NCI-H510A (cell line): ENCODE data around the gene FAAP100.

Experiments
- DNase-seq: peaks from one replicate; lab custom pipeline; 2025; lab: John Stamatoyannopoulos, UW

FAAP100 gene

DNA sequence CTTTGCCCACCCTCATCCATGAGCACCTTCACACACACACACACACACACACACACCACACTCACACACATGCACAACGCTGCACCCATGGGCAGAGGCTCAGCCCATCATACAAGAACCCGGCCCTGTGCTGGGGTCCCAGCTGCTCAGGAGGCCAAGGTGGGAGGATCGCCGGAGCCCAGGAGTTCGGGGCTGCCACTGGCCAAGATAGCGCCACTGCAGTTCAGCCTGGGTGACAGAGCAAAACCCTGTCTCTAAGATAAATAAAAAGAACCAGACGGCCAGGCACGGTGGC, 27.3 kb downstream of the FAAP100 start:
- DNase-seq: no peak

DNA sequence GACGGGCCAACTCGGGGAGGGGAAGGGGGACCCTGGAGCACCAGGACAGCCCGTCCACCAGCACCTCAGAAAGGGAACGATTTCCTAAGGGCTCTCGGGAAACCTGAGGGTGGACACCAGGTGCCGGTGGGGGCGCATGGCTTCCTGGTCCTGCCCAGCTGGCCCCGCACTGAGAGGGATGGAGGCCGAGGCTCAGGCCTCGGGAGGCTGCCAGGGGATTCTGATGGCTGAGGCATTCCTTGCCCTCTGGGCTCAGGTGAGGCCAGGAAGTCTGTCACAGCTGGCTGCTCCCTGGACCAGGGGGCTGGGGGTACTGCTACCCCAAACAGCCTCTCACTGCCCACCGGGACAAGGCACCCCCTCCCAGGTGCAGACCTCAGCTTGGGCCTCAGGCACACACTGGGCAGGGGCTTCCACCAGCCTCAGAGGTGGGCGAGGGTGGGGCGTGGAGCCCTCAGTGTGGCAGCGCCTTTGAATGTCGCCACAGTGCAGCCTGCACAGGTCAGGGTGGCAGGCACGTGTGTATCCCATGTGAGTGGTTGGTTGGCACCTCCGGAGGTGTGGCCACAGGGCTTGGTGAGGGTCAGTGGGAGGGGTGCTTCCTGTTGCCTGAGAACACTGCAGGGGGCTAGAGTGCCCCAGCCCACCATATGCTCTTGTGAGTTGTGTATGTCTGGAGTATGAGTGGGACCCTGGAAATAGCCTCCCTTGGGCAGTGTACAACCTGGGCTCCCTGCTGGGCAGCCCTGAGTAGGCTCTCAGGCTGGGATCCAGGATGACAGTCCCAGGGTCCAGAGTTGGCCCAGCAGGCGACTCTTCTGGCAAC, 27.9 kb downstream of the FAAP100 start:
- no peak for DNase-seq

DNA sequence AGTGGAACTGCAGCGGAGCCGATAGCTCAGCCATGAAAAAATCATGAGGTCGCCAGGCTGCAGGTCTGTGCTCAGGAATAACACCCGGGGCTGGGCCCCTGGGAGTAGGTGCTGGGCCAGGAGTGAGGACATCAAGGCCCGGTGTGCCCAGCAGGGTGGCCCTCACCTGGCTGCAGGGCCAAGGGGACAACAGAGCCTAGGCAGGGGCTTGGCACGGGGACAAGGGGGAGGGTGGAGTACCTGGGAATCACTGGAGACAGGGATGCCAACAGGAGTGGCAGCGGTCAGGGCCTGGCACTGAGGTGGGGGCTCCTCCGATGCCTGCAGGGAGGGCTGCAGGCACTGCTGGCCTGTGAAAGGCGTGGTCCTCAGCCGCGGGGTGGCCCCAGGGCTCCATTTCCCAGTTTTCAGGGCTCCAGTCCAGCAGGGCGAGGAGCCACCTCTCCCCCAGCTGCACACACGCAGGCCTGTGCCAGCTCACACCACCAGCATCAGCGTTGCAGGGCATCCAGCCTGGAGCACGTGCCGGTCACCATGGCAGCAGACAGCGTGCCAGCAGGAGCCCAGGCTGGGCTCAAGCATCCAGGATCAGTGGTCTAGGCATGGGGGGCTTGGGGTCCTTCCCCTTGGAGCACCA, 28.6 kb downstream of the FAAP100 start:
- no peak for DNase-seq

DNA sequence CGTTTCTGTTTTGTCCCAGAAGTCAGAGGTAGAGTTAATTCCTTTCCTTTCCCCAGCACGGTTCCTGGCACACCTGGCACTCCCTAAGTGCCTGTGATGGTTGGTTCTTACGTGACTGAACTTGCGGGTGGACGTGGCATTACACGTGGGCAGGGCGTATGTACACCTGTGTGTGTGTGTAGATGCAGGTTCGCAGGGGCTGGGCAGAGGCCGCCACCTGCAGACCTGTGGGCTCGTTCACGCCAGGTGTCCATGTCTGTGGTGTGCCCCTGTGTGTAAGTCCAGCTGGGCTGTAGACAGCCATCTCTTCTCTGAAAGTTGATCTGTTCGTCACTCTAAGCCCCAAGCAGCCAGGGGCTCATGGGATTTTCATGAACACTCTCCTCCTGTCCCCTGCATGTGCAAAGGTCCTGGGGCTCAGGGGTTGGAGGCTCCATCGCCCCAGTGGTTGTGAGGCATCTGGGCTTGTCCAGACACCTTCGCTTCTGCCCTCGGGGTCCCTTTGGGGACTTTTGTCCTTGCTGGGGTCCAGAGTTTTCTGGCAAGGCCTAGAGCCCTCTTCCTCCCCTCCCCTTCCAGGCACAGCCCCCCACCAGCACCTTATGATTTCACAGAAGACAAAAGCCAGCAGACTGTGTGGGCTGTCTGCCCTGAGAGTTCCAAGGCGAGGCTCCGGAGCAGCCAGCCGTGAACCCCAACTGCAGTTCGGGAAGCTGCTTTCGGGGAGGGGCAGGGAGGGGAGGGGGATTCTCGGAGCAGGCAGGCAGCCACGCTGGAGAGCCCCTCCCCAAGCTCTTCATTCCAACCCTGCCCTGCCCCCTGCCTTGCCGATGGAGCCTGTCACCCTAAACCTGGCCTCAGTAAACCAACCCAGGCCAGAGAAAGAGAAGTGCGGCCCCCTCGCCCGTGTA, 29.4 kb downstream of the FAAP100 start:
- no peak for DNase-seq

DNA sequence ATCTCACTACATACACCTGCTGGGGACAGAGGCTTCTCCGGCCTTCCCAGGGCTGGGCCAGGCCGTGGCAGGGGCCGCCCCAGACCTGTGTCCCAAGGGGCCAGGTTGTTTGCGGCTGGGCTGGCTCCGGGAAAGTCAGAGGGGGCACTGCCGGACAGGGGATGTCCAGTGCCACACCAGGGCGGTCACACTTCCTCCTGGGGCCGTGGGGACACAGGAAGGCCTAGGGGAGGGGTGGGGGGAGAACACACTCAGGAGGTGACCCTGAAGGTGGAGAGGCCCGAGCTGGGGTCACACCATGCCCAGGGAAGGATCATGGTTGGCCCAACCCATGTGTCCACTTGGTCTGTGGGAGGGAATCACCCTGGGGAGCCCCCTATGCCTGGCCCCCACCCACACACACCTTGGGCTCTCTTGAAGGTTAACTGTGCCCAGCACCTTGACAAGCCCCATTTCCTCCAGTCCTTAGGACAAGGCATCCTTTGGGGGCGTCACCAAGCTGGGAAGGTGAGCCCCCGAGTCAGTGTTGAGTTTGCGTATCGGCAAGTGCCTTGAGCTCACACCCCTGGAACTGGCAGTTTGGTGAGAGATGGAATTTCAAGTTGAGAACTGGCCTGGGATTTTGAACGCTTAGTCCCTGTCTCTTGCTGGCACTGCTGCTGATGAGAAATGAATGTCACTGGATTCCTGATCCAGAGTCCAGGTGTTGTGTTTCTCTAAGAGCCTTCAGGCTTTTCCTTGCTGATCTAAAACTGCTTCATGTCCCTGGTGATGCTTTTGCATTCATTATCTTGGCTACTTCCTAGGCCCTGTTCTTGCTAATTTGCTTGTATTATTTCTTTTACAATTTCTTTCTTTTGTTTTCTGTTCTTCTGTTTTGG, 31.9 kb downstream of the FAAP100 start:
- no peak for DNase-seq

DNA sequence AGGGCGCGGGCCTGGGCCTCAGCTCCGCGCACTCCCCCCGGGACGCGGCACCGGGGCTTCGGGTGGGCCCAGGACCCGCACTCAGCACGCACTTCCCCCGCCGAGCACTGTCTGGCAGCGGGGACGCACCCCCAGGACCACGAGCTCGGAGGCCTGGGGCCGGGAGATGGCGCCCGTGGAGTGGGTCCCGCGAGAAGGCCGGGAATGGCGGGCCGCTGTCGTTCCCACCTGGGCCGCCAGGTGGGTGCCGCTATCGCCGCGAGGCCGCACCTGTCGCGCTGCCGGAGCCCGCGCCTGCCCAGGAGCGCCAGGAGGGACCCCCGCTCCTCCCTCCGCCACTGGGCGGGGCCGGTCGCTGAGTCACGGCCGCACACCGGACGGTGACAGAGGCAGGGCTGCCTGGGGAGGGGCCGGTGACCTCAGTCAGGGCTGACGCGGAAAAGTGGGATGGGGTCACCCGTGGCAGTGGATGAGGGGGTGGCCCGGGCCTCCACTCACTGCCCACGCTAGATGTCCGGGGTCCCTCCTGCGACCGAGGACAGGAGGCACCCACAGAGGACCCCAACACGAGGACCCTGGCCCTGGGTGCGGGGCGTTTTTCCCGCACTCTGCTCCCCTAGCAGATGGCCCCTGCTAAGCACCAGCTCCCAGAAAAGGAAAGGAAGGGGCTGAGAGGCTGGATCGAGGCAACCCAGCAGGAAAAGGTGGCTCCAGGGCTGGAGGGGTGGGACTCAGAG, 32.7 kb downstream of the FAAP100 start:
- no peak for DNase-seq

DNA sequence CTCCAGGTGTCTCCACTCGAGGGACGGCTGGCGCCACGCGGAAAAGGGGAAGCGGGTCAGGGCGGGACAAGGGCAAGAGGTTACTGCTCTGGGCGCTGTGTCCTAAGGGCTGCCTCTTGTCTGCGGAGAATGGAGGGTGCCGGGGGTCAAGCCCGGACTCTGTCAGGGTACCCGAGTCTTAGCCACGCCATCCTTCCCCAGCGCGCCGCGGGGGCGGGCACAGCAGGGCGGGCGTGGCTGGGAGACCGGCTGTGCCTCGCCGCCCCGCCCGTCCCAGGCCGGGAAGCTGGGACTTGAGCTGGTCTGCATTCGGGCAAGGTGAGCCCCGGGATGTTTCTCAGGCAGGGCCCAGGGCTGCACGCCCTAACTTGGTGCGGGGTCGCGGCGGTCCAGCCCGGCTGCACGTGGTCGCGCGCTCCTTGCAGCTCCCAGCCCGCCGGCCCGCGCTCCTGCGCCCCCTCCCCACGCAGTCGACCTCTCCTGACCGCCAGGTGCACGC, 33.3 kb downstream of the FAAP100 start:
- peak; percentile 61 for DNase-seq

DNA sequence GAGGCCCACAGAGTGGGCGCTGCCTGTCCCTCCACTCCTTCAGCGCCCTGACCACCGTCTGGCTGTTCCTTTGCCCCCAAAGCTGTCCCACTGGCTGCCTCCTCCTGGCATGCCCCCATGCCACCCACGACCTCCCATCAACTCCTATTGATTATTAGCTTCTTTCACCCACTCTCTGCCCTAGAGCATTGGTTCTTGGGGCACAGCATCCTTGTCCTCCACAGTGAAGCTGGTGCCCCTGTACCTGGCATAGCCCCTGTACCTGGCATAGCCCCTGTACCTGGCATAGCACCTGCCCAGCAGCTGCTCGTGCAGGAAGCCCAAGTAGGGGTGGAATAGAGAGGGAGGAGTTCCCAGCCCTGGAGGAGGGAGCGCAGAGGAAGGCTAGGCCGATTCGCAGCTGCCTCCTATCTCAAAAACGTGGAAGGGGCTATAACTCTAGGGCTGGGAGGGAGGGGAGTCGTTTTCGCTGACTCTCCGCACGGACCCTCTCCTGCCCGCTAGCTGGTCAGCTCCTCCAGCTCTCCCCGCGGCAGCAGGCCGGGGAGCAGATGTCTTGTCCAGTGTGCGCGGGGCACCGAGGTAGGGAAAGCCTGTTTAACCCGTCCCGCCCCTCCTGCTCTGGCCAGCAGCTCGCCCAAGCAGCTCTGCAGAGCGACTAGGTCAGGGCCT, 33.9 kb downstream of the FAAP100 start:
- DNase-seq: peak; percentile 74

DNA sequence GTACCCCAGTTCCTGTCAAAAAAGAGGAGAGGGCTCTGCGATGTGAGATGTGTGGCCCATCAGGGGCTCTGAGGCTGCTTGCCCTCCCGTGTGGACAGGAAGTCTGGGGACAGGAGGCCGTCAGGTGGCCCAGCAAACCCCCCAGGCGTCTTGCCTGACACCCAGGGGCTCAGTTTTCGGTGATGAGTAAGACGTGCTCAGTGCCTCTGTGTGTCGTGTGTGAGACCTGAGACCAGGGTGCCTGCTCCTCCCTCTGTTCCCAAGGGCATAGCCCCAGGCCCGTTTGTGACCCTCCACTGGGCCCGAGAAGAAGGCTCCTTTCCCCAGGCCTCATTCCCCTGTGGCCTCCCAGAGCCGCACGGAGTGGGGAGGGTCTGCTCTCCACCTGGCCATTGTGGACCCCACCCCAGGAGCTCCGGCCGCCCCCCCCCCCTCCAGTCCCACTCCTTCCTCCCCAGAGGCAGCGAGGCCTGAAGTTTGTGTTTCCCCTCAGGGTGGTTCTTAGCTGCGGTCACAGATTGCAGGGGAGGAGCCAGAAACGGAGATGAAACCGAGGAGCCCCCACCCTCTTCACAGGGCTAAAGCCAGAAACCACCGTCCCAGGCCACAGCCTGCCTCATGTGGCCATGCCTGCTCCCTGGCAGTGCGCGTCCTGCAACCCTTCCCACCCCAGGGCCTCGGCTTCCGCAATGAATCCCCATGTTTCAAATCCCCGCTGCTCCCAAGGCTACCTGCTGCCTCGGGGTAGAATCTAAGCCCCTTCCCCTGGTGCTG, 34.6 kb downstream of the FAAP100 start:
- DNase-seq: no peak

DNA sequence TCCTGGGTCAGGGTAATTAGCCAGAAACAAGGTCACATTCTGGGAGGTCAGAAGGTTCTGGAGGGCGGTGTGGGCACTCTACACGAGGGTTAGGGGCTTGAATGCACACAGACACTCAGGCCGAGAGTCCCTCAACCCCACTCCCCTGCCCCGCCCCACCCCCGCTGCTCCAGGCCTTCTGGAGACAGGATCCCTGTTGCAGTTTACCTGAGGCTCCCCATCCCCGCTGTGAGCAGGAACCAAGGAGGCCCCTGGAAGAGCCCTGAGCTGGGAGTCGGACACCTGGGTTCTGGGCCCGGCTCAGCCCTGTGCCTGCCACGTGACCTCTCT, 35.2 kb downstream of the FAAP100 start:
- DNase-seq: no peak

DNA sequence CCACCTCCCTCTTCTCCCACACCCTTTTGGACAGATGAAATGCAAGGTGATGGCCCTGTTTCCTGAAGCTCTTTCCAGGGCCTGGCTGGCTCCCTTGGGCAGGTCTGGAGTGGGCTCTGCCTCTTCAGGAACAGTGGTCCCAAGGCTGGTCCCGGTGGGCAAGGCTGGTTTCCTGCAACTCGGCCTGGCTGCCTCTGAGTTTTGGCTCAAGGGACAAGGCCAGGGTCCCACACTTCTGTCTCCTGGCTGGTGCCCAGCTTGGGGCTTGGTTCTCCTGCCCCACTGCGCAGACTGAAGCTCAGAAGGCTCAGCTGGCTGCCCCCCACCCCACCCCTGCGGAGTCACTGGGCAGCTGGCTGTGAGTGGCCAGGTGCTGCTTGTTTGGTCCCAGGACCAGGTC, 35.7 kb downstream of the FAAP100 start:
- no peak for DNase-seq

DNA sequence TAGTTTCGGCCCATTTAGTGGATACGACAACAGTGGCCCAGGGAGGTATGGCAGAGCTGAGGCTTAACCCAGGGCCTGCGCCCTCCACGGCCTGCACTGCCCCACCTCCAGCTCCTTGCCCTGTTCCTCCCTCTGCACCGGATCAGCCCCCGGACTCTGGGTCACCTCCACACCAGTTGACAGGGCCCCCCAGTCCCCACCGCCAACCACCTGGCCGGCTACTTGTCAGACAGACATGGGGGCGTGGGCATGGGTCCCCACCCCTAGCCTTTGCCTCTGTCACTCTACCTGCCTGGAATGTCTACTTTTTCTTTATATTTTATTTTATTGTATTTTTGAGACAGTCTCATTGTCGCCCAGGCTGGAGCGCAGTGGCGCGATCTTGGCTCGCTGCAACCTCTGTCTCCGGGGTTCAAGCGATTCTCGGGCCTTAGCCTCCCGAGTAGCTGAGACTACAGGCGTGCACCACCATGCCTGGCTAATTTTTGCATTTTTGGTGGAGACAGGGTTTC, 36.6 kb downstream of the FAAP100 start:
- no peak for DNase-seq

DNA sequence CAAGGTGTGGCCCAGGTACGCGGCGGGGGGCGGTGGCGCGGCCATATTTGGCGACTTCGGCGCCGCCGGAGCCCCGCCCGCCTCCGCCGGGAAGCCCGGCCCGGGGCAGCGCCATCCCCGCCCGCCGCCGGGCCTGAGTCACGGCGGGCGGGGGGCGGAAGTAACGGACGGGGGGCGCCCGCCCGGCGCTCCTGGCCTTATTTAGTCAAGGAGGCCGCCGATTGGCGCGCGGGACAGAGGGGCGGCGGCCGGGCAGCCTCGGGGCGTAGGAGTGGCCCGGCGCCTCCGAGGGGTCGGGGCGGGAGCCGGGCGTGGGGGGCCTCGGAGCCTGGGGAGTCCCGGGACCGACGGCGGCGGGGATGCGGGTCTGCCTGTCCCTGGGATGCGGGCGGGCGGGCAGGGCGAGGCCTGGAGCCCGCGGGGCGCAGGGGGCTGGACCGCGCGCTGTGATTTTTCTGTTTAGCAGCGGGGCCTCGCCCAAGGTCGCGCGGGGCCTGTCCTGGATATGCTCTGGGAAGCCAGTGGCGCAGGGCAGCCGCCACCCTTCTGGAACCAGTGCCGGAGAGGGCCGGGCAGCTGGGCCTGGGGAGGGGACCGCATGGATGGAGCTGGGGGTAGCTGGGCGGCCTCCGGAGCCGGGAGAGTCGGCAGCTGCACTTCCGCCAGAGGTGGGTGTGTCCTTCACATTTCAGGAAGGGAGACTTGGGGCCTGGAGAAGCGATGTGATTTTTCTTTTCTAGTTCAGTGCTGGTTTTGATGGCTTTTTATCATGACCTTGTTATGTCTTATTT, 37.2 kb downstream of the FAAP100 start:
- peak; percentile 75 for DNase-seq

DNA sequence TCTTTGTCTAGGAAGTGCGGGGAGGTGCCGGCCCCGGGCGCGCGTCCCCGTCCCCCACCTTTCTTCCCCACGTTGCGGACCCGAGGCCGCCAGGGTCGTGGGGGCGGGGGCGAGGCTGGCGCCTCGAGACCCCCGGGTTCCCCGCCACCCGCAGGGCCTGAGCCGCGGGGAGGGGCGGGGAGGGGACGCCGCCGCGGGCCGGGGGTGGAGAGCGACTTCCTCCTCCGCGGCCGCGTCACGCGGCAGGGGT, 37.7 kb downstream of the FAAP100 start:
- DNase-seq: no peak

DNA sequence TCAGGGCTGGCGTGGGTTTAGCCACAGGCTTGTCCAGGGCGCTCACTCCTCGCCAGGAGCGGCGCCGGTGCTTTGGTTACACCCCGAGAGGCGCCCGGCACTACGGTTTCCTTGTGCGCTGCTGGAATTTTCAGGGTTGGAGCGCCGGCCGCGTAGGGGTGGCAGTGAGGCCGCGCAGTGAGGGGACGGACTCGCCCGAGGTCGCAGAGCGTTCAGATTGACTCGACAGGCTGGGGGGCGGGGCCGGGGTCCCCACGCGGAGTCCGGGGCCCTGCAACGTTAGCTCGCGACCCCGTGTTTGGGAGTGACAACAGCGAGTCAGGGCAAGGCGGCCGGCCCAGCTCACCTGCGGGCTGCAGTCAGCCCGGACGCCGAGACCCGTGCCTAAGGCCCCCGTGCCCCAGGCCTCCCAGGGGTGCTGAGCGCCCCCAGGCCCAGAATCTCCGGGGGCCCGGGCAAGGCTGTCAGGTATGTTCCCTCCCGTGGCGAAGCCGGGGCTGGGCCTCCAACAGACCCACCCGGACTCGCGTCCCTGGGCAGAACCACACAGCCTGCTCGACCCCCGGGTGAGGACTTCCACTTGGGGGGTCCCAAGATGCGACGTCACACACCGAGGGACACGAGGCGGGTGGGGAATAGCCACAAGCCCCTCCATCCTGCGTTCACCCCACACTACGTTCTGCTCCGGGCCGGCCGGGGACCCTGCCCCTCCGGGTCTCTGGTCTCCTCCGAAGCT, 38.2 kb downstream of the FAAP100 start:
- no peak for DNase-seq

DNA sequence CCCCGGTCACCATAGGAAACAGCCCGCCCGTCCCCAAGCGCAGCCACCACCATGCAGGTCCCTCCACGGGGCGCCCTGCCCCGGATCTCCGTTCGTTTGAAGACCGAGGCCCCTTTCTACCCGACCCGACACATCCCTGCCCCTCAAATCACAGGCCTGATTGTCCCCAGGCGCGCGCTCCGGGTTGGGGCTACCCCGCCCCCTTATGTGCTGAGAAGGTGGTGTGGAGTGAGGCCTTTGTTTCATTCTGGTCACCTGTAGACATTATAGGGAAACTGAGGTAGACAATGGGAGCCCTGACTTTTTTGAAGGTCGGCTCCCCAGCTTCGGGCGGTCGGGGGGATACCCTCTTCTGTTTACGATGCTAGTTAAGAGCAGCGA, 38.8 kb downstream of the FAAP100 start:
- DNase-seq: no peak

DNA sequence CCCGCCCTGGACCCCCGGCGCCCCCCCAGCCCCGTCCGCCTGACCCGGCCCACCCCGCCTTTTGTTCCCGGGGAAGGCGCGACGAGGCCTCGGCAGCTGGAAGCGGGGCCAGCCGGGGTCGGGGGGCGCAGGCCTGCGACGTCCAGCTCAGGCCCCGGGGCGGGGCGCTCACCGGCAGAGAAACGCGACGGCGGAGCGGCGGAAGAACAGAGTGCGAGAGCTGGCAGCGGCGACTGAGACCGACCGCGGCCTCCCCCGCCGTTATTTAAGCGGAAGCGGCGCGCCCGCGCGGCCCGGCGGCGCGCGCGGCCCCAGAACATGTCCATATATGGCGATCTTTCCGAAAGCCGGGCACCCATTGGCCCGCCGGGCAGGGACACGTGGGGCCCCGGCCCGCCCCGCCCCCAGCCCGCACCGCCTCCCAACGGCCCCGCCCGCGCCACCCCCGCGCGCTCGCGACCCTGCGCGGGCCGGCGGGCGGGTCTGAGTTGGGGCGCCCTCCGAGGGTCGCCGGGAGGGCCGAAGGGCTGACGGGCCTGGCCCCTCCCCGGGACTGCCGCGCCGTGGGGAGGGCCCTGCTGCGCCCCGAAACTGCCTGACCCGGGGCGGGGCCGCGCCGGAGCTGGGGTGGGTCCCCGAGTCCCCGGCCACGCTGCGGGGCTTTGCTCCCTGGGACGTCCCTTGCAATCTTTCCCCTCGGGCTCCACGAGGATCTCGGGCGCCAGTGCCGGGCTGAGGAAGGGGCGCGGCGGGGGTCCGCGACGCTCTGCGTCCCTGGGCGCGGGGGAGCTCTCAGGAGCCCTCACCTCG, 39.4 kb downstream of the FAAP100 start, which contains the start of gene ACTG1:
ACTG1 (minus strand) TSS at position 238 of the 810 bp plus-strand sequence. CDS start 445 bp downstream, outside the sequence.
- DNase-seq: peak; percentile 84
